22Rv1 (cell line): ENCODE results near the gene KIF23.

Source experiments
- ZFX ChIP-seq: fragments of 450-650 bp; IDR thresholded peaks from 2 replicates; pipeline ENCODE4 v1.6.1; 2017; ENCODE audit warnings: antibody characterized with exemption, borderline replicate concordance
- TF ChIP-seq, protein P1 (sequence below): fragments of 450-650 bp; IDR thresholded peaks from 2 replicates; pipeline ENCODE4 v1.5.1; 2017; ENCODE audit warnings: mild to moderate bottlenecking

DNA sequence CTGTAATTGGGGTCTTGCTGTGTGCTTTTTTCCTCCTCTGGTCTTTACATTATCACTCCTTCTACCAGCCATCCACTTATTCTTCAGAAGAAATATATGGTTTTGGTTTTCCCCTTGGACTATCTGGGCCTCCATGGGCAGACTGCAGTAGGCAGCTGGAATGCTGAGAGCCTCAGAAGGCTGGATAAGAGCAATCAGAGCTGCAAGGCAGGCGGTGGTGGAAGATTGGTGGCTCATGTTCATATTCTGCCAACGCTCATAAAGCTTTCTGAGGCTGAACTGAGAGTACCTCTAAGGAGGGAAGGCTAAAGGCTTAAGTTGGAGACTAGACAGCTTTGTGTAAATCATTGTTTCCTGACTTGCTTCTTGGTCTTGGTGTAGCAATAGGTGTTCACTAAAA, 32.8 kb downstream of the KIF23 start:
- TF ChIP-seq, protein P1, sequence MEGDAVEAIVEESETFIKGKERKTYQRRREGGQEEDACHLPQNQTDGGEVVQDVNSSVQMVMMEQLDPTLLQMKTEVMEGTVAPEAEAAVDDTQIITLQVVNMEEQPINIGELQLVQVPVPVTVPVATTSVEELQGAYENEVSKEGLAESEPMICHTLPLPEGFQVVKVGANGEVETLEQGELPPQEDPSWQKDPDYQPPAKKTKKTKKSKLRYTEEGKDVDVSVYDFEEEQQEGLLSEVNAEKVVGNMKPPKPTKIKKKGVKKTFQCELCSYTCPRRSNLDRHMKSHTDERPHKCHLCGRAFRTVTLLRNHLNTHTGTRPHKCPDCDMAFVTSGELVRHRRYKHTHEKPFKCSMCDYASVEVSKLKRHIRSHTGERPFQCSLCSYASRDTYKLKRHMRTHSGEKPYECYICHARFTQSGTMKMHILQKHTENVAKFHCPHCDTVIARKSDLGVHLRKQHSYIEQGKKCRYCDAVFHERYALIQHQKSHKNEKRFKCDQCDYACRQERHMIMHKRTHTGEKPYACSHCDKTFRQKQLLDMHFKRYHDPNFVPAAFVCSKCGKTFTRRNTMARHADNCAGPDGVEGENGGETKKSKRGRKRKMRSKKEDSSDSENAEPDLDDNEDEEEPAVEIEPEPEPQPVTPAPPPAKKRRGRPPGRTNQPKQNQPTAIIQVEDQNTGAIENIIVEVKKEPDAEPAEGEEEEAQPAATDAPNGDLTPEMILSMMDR, result no peak
- no peak for TF ChIP-seq ZFX
